ENCODE results near the gene HBZ.
A peak's percentile ranks its signal among the peaks of the same experiment; 100 is the strongest.
"Not testable (repeated sequence)": the region's sequence is repeated elsewhere in the genome, so short reads cannot be mapped to it uniquely, and the experiment has no call there.

The HBZ gene

DNA sequence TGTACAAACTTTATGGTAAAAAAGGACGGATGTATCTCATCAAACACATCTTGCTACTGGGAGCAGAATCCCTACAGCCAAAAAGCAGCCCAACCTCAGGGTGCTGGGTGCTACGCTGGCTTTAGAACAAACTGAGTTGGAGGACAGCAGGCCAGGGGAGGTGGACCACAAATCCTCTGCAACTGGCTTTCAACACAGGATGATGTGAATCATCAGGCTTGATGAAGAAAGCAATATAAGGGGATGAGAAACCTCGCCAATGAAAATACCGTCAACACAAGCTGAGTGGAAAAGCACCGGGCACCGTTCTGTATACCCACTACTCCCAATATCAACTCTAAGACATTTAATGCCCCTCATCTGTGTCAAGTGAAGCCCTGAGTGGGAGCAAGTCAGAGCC lies 42.1 kb downstream of the HBZ start:
- peaks cover 92% of the 10 kb centered on the region for H3K36me3 ChIP-seq (ENCODE audit: insufficient read depth, insufficient read length, low read length)
- no peak for TF ChIP-seq ZNF274 (IDR thresholded peaks at IDR 0.05; ENCODE audit: low read depth, low read length)
- TF ChIP-seq YY1 (IDR thresholded peaks at IDR 0.05; ENCODE audit: insufficient read depth, insufficient read length), result no peak
- no peak for TF ChIP-seq SUZ12 (IDR thresholded peaks at IDR 0.05; ENCODE audit: extremely low read depth, insufficient read depth, insufficient read length)
- no peak overlapping the region for H3K4me3 ChIP-seq (ENCODE audit: insufficient read length, low read depth)
- no peak for DNase-seq (ENCODE audit: low read depth, low spot score)
- H3K27me3 ChIP-seq (ENCODE audit: insufficient read depth, insufficient read length), result no peaks in the 10 kb centered on the region
- H3K9ac ChIP-seq (ENCODE audit: insufficient read length, low read depth), result no peak overlapping the region
- H3K9me3 ChIP-seq (ENCODE audit: insufficient read depth, low read length), result no peaks in the 10 kb centered on the region
- H3K4me1 ChIP-seq (ENCODE audit: insufficient read depth, insufficient read length), result no peaks in the 10 kb centered on the region

DNA sequence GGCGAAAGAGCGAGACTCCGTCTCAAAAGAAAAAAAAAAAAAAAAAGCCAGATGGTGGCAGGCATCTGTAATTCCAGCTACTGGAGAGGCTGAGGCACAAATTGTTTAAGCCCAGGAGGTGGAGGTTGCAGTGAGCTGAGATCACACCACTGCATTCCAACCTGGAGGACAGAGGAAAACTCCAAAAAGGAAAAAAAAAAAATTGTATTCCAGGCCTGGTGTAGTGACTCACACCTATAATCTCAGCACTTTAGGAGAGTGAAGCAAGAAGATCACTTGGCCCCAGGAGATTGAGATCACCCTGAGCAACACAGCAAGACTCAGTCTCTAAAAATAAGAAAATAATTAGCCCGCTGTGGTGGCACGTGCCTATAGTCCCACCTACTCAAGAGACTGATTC lies 47.9 kb downstream of the HBZ start:
- Histone ChIP-seq H3K27me3 (ENCODE audit: insufficient read depth, insufficient read length) (no peaks in the 10 kb centered on the region), H3K4me1 (ENCODE audit: insufficient read depth, insufficient read length) (no peaks in the 10 kb centered on the region), H3K36me3 (ENCODE audit: insufficient read depth, insufficient read length, low read length) (peaks cover 73% of the 10 kb centered on the region), H3K9ac (ENCODE audit: insufficient read length, low read depth) (no peak overlapping the region), H3K9me3 (ENCODE audit: insufficient read depth, low read length) (no peaks in the 10 kb centered on the region), H3K4me3 (ENCODE audit: insufficient read length, low read depth) (no peak overlapping the region)
- TF ChIP-seq YY1 (IDR thresholded peaks at IDR 0.05; ENCODE audit: insufficient read depth, insufficient read length) (no peak), SUZ12 (IDR thresholded peaks at IDR 0.05; ENCODE audit: extremely low read depth, insufficient read depth, insufficient read length) (no peak)
- DNase-seq (ENCODE audit: low read depth, low spot score), result peak; percentile 33

- no peaks in the 10 kb centered on the region for H3K9me3 ChIP-seq (ENCODE audit: insufficient read depth, low read length)
- H3K9ac ChIP-seq (ENCODE audit: insufficient read length, low read depth), result no peak overlapping the region
- H3K4me3 ChIP-seq (ENCODE audit: insufficient read length, low read depth), result no peak overlapping the region
- H3K36me3 ChIP-seq (ENCODE audit: insufficient read depth, insufficient read length, low read length), result peaks cover 75% of the 10 kb centered on the region
- no peaks in the 10 kb centered on the region for H3K4me1 ChIP-seq (ENCODE audit: insufficient read depth, insufficient read length)
- DNase-seq (ENCODE audit: low read depth, low spot score), result no peak
- H3K27me3 ChIP-seq (ENCODE audit: insufficient read depth, insufficient read length), result no peaks in the 10 kb centered on the region
- TF ChIP-seq ZNF274 (IDR thresholded peaks at IDR 0.05; ENCODE audit: low read depth, low read length) (no peak), YY1 (IDR thresholded peaks at IDR 0.05; ENCODE audit: insufficient read depth, insufficient read length) (no peak), SUZ12 (IDR thresholded peaks at IDR 0.05; ENCODE audit: extremely low read depth, insufficient read depth, insufficient read length) (no peak)
Observed at GRCh38 chr16:203246-203645, 50.8 kb downstream of the HBZ start.

GRCh38 chr16:204046-204445 lies 51.6 kb downstream of the HBZ start:
- H3K27me3 ChIP-seq (ENCODE audit: insufficient read depth, insufficient read length); H3K4me3 ChIP-seq (ENCODE audit: insufficient read length, low read depth); DNase-seq (ENCODE audit: low read depth, low spot score); H3K9ac ChIP-seq (ENCODE audit: insufficient read length, low read depth); H3K4me1 ChIP-seq (ENCODE audit: insufficient read depth, insufficient read length); H3K9me3 ChIP-seq (ENCODE audit: insufficient read depth, low read length): not testable (repeated sequence)
- H3K36me3 ChIP-seq (ENCODE audit: insufficient read depth, insufficient read length, low read length), result peaks cover 75% of the 10 kb centered on the region

All from NT2/D1 (cell line).